Activated CD4-positive, CD25-positive, alpha-beta regulatory T cell treated with anti-CD3 and anti-CD28 coated beads, Interleukin-2, amount 50 U/mL, for 16 hours (primary cell): Measurements from ENCODE around the gene DNA2.
"Not testable (repeated sequence)": the region's sequence is repeated elsewhere in the genome, so short reads cannot be mapped to it uniquely, and the experiment has no call there.

Experiments
- DNase-seq: peaks from one replicate; pipeline ENCODE4 v3.0.0-alpha.2; 2020; ENCODE audit warnings: low read depth, low spot score

DNA2 gene

GRCh38 chr10:68471586-68472408, at the start of gene DNA2:
TSS of gene DNA2 (minus strand) at chr10:68471973. CDS start at chr10:68471864, 109 bp downstream.
- peak; percentile 56 for DNase-seq

- not testable (repeated sequence) for DNase-seq
Measured at GRCh38 chr10:68518609-68519008, 46.8 kb upstream of the DNA2 start.

GRCh38 chr10:68517188-68517587, 45.4 kb upstream of the DNA2 start:
- DNase-seq = no peak

- no peak for DNase-seq
Measured at GRCh38 chr10:68516766-68517165, 45.0 kb upstream of the DNA2 start.

- not testable (repeated sequence) for DNase-seq
Measured at GRCh38 chr10:68516216-68516615, 44.4 kb upstream of the DNA2 start.

- DNase-seq = no peak
Measured at GRCh38 chr10:68508090-68508489, 36.3 kb upstream of the DNA2 start.

GRCh38 chr10:68506411-68506810, 34.6 kb upstream of the DNA2 start:
- DNase-seq = no peak

- no peak for DNase-seq
Measured at GRCh38 chr10:68502846-68503245, 31.1 kb upstream of the DNA2 start.

GRCh38 chr10:68501691-68502090, 29.9 kb upstream of the DNA2 start:
- DNase-seq = no peak

GRCh38 chr10:68499544-68499943, 27.8 kb upstream of the DNA2 start:
- no peak for DNase-seq

- DNase-seq = no peak
Measured at GRCh38 chr10:68496072-68496471, 24.3 kb upstream of the DNA2 start.

- no peak for DNase-seq
Measured at GRCh38 chr10:68492118-68492517, 20.3 kb upstream of the DNA2 start.

GRCh38 chr10:68489919-68490318, 18.1 kb upstream of the DNA2 start:
- no peak for DNase-seq

- DNase-seq = no peak
Measured at GRCh38 chr10:68474021-68474420, 2.2 kb upstream of the DNA2 start.

GRCh38 chr10:68471063-68471585, 649 bp downstream of the DNA2 start:
- no peak for DNase-seq

- DNase-seq = no peak
Measured at GRCh38 chr10:68470300-68470699, 1.5 kb downstream of the DNA2 start.

- no peak for DNase-seq
Measured at GRCh38 chr10:68469838-68470237, 1.9 kb downstream of the DNA2 start.

- DNase-seq = not testable (repeated sequence)
Measured at GRCh38 chr10:68464729-68465128, 7.0 kb downstream of the DNA2 start.

GRCh38 chr10:68463365-68464093, 8.2 kb downstream of the DNA2 start:
- no peak for DNase-seq

- DNase-seq = no peak
Measured at GRCh38 chr10:68462536-68462935, 9.2 kb downstream of the DNA2 start.

- DNase-seq = no peak
Measured at GRCh38 chr10:68461032-68461431, 10.7 kb downstream of the DNA2 start.

- DNase-seq = not testable (repeated sequence)
Measured at GRCh38 chr10:68449698-68450097, 22.1 kb downstream of the DNA2 start.

- DNase-seq = no peak
Measured at GRCh38 chr10:68446179-68446578, 25.6 kb downstream of the DNA2 start.
